Measurements from ENCODE around the gene LRMDA. TPM values are rescaled to one million over a fixed set of nuclear protein-coding genes. Genes with fewer than 3 reads are reported as not detected.

The LRMDA gene
- total RNA-seq, 1 donor from 2014 or later, result 19.4 TPM

DNA sequence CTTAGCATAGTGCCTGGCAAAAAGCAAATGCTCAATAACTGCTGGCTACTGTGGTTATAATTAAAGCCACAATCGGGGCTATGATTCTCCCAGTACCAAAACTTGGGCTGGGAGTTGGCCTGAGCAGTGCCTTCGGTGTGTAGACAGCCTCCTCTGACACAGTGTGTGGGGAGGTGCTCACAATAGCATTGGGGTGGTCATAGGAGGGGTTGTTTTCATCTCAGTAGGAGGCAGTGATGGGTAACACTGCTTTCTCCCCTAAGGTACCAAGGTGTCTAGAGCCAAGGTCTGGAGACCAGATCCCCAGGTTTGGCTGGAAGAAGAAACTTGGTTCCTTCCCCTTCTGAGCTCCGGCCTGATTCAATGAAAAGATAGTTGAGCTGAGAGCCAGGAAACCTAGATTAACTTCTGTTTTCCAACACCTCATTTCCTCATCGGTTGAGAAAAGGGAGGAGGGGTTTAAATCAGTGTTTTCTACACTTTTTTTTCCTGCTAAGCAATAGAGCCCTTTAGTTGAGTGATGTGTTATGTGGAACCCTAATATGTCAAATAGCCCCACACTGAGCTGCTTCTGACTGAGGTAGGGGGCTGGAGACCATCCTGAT lies 68.2 kb downstream of the LRMDA start:
- peaks cover 4% of the 10 kb centered on the region for H3K36me3 Mint-ChIP-seq (ENCODE audit: low read depth, unreplicated experiment)
- H3K9me3 Mint-ChIP-seq (ENCODE audit: unreplicated experiment), result no peaks in the 10 kb centered on the region
- peaks cover 6% of the 10 kb centered on the region for H3K4me1 Mint-ChIP-seq (ENCODE audit: unreplicated experiment)
- no peak overlapping the region for H3K4me3 Mint-ChIP-seq (ENCODE audit: unreplicated experiment)
- H3K27ac Mint-ChIP-seq (ENCODE audit: unreplicated experiment), result no peak overlapping the region
- TF ChIP-seq, protein P1, sequence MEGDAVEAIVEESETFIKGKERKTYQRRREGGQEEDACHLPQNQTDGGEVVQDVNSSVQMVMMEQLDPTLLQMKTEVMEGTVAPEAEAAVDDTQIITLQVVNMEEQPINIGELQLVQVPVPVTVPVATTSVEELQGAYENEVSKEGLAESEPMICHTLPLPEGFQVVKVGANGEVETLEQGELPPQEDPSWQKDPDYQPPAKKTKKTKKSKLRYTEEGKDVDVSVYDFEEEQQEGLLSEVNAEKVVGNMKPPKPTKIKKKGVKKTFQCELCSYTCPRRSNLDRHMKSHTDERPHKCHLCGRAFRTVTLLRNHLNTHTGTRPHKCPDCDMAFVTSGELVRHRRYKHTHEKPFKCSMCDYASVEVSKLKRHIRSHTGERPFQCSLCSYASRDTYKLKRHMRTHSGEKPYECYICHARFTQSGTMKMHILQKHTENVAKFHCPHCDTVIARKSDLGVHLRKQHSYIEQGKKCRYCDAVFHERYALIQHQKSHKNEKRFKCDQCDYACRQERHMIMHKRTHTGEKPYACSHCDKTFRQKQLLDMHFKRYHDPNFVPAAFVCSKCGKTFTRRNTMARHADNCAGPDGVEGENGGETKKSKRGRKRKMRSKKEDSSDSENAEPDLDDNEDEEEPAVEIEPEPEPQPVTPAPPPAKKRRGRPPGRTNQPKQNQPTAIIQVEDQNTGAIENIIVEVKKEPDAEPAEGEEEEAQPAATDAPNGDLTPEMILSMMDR (IDR thresholded peaks at IDR 0.05; ENCODE audit: unreplicated experiment), result no peak
- peaks cover 2% of the 10 kb centered on the region for H3K27me3 Mint-ChIP-seq (ENCODE audit: unreplicated experiment)
- DNase-seq (ENCODE audit: low spot score), result no peak

DNA sequence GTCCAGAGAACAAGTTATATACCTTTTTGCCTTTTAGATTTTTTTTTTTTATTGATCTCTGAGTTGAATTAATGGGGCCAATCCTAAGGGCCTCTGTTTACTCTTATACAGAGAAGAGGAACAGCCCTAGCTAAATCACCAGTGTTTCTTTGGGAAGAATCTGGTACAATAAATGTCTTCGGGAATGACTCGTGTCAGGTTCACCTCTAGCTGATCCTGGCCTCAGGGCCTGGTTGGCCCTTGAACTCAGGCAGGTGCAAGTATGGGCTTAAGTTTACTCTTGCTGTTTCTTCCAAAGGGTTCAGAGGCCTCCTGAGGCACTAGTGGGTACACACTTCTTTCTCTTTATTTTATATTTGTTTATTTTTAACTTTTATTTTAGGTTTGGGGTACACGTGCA lies 71.0 kb downstream of the LRMDA start:
- Mint-ChIP-seq H3K4me3 (ENCODE audit: unreplicated experiment) (no peak overlapping the region), H3K27me3 (ENCODE audit: unreplicated experiment) (no peaks in the 10 kb centered on the region), H3K36me3 (ENCODE audit: low read depth, unreplicated experiment) (peaks cover 7% of the 10 kb centered on the region), H3K9me3 (ENCODE audit: unreplicated experiment) (no peaks in the 10 kb centered on the region), H3K27ac (ENCODE audit: unreplicated experiment) (no peak overlapping the region), H3K4me1 (ENCODE audit: unreplicated experiment) (peaks cover 6% of the 10 kb centered on the region)
- no peak for DNase-seq (ENCODE audit: low spot score)
- TF ChIP-seq, protein P1 (IDR thresholded peaks at IDR 0.05; ENCODE audit: unreplicated experiment), result no peak

DNA sequence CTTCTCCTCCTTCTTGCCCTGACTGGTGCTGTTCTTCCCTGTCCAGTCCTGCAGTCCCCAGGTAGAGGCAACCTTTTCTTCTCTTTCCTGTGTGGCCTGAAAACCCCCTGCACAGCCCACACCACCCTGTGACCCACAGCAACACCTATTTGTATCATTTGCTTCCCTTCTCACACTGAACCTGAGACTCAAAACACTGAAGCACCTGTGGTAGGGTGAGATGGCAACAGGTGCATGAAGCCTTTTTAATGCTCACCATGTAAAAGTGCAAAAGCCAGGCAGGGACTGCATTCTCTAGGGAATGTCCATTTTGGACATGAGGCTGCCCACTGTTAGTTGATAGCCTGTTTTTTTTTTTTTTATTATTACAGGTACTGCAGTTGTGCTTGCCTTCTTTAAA lies 71.4 kb downstream of the LRMDA start:
- TF ChIP-seq, protein P1 (IDR thresholded peaks at IDR 0.05; ENCODE audit: unreplicated experiment), result no peak
- H3K27ac Mint-ChIP-seq (ENCODE audit: unreplicated experiment), result no peak overlapping the region

DNA sequence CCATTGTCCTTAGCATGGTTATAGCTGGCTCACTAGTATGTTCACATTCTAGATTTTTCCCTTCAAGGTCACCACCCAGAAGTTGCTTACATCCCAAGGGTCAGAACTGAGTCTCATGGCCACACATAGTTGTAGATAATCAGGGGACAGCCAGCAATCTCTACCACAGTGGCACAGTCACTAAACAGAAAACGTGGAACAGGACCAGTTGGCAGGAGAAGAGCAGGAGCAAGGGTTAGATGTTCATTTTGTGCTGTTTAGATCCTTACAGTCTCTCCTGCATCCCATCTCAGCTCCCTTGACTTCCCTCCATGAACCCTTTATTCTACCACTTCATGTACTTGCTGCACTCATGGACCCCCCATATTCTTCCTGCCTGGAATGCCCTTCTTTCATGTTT lies 73.9 kb downstream of the LRMDA start:
- Mint-ChIP-seq H3K4me1 (ENCODE audit: unreplicated experiment) (no peaks in the 10 kb centered on the region), H3K36me3 (ENCODE audit: low read depth, unreplicated experiment) (peaks cover 7% of the 10 kb centered on the region), H3K27ac (ENCODE audit: unreplicated experiment) (no peak overlapping the region), H3K9me3 (ENCODE audit: unreplicated experiment) (no peaks in the 10 kb centered on the region), H3K4me3 (ENCODE audit: unreplicated experiment) (no peak overlapping the region), H3K27me3 (ENCODE audit: unreplicated experiment) (no peaks in the 10 kb centered on the region)
- DNase-seq (ENCODE audit: low spot score), result no peak
- TF ChIP-seq, protein P1 (IDR thresholded peaks at IDR 0.05; ENCODE audit: unreplicated experiment), result no peak

More for the DNA sequence above, 71.4 kb downstream of the LRMDA start:
- Mint-ChIP-seq H3K4me3 (ENCODE audit: unreplicated experiment) (no peak overlapping the region), H3K4me1 (ENCODE audit: unreplicated experiment) (peaks cover 6% of the 10 kb centered on the region), H3K27me3 (ENCODE audit: unreplicated experiment) (no peaks in the 10 kb centered on the region), H3K36me3 (ENCODE audit: low read depth, unreplicated experiment) (peaks cover 7% of the 10 kb centered on the region), H3K9me3 (ENCODE audit: unreplicated experiment) (no peaks in the 10 kb centered on the region)
- no peak for DNase-seq (ENCODE audit: low spot score)

DNA sequence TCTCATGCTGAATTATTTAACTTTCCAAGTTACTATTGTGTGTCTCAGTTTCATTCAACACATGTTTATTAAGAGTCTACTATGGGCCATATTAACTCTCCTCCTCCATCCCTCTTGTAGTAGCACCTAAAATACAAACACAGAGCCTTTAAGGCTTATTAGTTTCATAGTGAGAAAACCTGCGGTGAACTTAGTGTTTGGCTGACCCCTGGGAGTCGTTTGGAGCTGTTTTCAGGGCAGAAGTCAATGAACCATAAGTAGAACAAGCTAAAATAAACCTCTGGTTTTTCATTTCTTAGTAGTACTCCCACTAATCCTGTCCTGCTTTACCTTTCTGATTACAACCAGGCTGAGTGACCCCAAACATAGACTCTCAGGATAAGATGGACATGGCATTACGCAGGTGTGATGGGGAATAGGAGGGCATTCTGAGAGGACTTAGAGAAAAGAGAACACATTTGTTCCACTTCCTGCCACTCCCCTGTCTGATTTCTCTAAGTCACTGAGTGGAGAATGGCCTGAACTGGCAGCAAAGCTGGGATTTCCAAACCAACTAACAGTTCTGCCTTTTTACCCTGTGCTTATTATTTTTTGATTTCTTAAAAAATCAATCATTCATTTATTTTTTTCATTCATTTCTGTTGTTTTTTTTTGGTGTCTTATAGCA lies 74.5 kb downstream of the LRMDA start:
- Mint-ChIP-seq H3K27me3 (ENCODE audit: unreplicated experiment) (no peaks in the 10 kb centered on the region), H3K9me3 (ENCODE audit: unreplicated experiment) (no peaks in the 10 kb centered on the region), H3K36me3 (ENCODE audit: low read depth, unreplicated experiment) (peaks cover 7% of the 10 kb centered on the region), H3K27ac (ENCODE audit: unreplicated experiment) (no peak overlapping the region), H3K4me1 (ENCODE audit: unreplicated experiment) (no peaks in the 10 kb centered on the region), H3K4me3 (ENCODE audit: unreplicated experiment) (no peak overlapping the region)
- TF ChIP-seq, protein P1 (IDR thresholded peaks at IDR 0.05; ENCODE audit: unreplicated experiment), result no peak
- no peak for DNase-seq (ENCODE audit: low spot score)
